Measurements from ENCODE around the gene PTPRJ. TPM values are rescaled to one million over a fixed set of nuclear protein-coding genes. Genes with fewer than 3 reads are reported as not detected.
"Not testable (repeated sequence)": the region's sequence is repeated elsewhere in the genome, so short reads cannot be mapped to it uniquely, and the experiment has no call there.

The PTPRJ gene
- total RNA-seq, 3 donors from 2014 or later = 14.6 to 15.7 (median 14.7) TPM

- Histone ChIP-seq H3K27me3 (no peaks in the 10 kb centered on the region), H3K4me1 (no peaks in the 10 kb centered on the region), H3K36me3 (no peaks in the 10 kb centered on the region), H3K27ac (no peak overlapping the region), H3K9me3 (no peaks in the 10 kb centered on the region), H3K4me3 (no peak overlapping the region)
- intact Hi-C loops (cut with DNase I; ENCODE audit: low total_unique reads) = no loop called here
- TF ChIP-seq POLR2AphosphoS5 (IDR thresholded peaks at IDR 0.05) (no peak), CTCF (IDR thresholded peaks at IDR 0.05) (no peak)
- no peak for DNase-seq (ENCODE audit: low spot score in 2 of 2)
Measured at GRCh38 chr11:47950396-47950795, 30.0 kb upstream of the PTPRJ start.

GRCh38 chr11:47951504-47951903 is 28.9 kb upstream of the PTPRJ start:
- H3K27me3 ChIP-seq; H3K36me3 ChIP-seq; H3K4me1 ChIP-seq; H3K9me3 ChIP-seq; H3K27ac ChIP-seq; H3K4me3 ChIP-seq; intact Hi-C loops (cut with DNase I; ENCODE audit: low total_unique reads); DNase-seq (ENCODE audit: low spot score in 2 of 2): not testable (repeated sequence)

GRCh38 chr11:47955061-47955755 is 25.2 kb upstream of the PTPRJ start:
- H3K9me3 ChIP-seq = no peaks in the 10 kb centered on the region
- H3K36me3 ChIP-seq = no peaks in the 10 kb centered on the region
- intact Hi-C loops (cut with DNase I; ENCODE audit: low total_unique reads) = no loop called here
- no peak for TF ChIP-seq POLR2A (IDR thresholded peaks at IDR 0.05)
- TF ChIP-seq POLR2AphosphoS5 (IDR thresholded peaks at IDR 0.05) = no peak
- no peak for TF ChIP-seq CTCF (IDR thresholded peaks at IDR 0.05)
- DNase-seq (ENCODE audit: low spot score in 2 of 2) = no peak
- no peak overlapping the region for H3K27ac ChIP-seq
- no peak overlapping the region for H3K4me3 ChIP-seq
- no peaks in the 10 kb centered on the region for H3K4me1 ChIP-seq
- H3K27me3 ChIP-seq = no peaks in the 10 kb centered on the region

- intact Hi-C loops (cut with DNase I; ENCODE audit: low total_unique reads) = no loop called here
- H3K27ac ChIP-seq = no peak overlapping the region
- no peak for TF ChIP-seq POLR2AphosphoS5 (IDR thresholded peaks at IDR 0.05)
- TF ChIP-seq CTCF (IDR thresholded peaks at IDR 0.05) = no peak
- TF ChIP-seq POLR2A (IDR thresholded peaks at IDR 0.05) = no peak
- no peaks in the 10 kb centered on the region for H3K4me1 ChIP-seq
- DNase-seq (ENCODE audit: low spot score in 2 of 2) = no peak
- no peaks in the 10 kb centered on the region for H3K27me3 ChIP-seq
- H3K4me3 ChIP-seq = no peak overlapping the region
- H3K36me3 ChIP-seq = no peaks in the 10 kb centered on the region
- no peaks in the 10 kb centered on the region for H3K9me3 ChIP-seq
Measured at GRCh38 chr11:47960015-47960414, 20.3 kb upstream of the PTPRJ start.

- DNase-seq (ENCODE audit: low spot score in 2 of 2) = no peak
- Histone ChIP-seq H3K36me3 (no peaks in the 10 kb centered on the region), H3K9me3 (no peaks in the 10 kb centered on the region), H3K4me3 (no peak overlapping the region), H3K4me1 (no peaks in the 10 kb centered on the region), H3K27me3 (no peaks in the 10 kb centered on the region), H3K27ac (no peak overlapping the region)
- TF ChIP-seq POLR2A (IDR thresholded peaks at IDR 0.05) (no peak), CTCF (IDR thresholded peaks at IDR 0.05) (no peak), POLR2AphosphoS5 (IDR thresholded peaks at IDR 0.05) (no peak)
- intact Hi-C loops (cut with DNase I; ENCODE audit: low total_unique reads) = no loop called here
Measured at GRCh38 chr11:47961383-47961782, 19.0 kb upstream of the PTPRJ start.

- TF ChIP-seq POLR2A (IDR thresholded peaks at IDR 0.05) = no peak
- no peak for TF ChIP-seq CTCF (IDR thresholded peaks at IDR 0.05)
- no peak for TF ChIP-seq POLR2AphosphoS5 (IDR thresholded peaks at IDR 0.05)
- intact Hi-C loops (cut with DNase I; ENCODE audit: low total_unique reads) = no loop called here
- Histone ChIP-seq H3K27me3 (no peaks in the 10 kb centered on the region), H3K9me3 (no peaks in the 10 kb centered on the region), H3K36me3 (no peaks in the 10 kb centered on the region), H3K4me3 (no peak overlapping the region), H3K27ac (no peak overlapping the region), H3K4me1 (no peaks in the 10 kb centered on the region)
- DNase-seq (ENCODE audit: low spot score in 2 of 2) = no peak
Measured at GRCh38 chr11:47964546-47964945, 15.8 kb upstream of the PTPRJ start.

Data from breast epithelium (tissue), 4 donors.